ENCODE measurements around the gene PBX4. TPM values are rescaled to one million over a fixed set of nuclear protein-coding genes. Genes with fewer than 3 reads are reported as not detected.

PBX4 gene
- total RNA-seq, 1 donor from 2014 or later: not detected

DNA sequence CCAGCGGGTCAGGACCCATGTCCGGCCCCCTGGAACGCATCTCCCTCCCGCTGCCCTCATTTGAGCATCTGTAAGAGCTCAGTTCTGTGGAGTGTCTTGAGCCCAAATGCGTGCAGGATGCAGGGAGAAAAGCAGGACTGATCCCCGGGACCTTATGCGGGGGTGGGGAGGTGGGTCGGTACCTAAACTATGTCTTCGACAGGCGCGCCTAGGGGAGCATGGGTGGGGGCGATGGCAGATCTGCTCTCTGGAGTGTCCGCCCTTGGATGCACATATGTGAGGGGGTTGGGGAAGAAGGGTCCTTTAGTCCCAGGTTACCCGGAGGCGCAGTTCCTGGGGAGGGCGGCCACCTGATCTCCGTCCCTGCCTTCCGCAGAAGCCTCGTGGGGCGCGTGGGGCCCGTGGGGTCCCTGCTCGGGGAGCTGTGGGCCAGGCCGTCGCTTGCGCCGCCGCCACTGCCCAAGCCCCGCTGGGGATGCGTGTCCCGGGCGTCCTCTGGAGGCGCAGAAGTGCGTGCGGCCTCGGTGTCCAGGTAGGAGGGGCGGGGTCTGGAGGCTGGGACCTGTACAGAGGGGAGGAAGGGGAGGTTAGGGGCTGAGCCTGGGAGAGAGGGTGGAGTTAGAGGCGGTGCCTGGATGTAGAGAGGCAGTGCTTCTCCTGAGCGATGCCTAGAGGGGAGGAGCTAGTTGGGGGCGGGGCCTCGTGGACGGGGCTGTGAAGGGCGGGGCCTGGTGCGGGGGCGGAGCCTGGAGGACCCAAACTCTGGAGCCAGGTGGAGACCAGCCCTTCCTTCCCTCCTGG is 77.6 kb downstream of the PBX4 start:
- peak; percentile 20 to 38 for DNase-seq (ENCODE audit: low read depth in 2 of 2)

DNA sequence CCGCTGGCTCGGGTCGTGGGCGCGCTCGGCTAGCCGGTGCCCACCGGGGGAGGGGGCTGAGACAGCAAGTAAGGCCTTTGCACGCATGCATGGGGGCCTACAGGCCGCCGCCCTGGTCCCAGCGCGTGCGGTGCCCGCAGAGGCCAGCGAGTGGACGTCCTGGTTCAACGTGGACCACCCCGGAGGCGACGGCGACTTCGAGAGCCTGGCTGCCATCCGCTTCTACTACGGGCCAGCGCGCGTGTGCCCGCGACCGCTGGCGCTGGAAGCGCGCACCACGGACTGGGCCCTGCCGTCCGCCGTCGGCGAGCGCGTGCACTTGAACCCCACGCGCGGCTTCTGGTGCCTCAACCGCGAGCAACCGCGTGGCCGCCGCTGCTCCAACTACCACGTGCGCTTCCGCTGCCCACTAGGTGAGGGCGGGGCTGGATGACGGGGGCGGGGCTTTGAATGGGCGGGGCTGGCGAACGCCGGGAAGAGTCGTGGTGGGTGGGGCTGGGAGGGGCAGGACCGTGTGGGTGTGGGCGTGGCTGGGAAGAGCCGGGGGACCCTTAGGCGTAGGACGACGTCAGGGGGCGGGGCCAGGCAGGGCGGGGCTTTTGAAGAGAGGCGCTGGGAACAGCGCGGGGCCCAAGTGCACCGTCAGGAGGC is 78.3 kb downstream of the PBX4 start:
- DNase-seq (ENCODE audit: low read depth in 2 of 2): peak; percentile 29 to 37

DNA sequence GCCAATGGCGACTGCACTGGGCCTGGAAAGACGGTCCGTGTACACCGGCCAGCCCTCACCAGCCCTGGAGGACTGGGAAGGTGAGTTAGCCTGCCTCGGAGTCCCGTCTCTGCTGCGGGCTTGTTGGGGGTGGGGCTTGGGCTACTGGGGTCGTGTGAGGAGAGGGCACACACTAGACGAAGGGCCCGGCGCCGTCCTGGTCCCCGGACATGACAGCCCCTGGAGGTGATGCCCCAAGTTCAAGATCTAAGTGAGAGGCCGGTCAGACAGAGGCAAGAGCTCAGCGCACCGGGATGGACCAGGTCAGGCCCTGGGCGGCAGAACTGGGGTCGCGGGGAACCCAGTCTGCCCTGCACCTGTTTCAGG is 78.8 kb downstream of the PBX4 start:
- no peak for DNase-seq (ENCODE audit: low read depth in 2 of 2)

DNA sequence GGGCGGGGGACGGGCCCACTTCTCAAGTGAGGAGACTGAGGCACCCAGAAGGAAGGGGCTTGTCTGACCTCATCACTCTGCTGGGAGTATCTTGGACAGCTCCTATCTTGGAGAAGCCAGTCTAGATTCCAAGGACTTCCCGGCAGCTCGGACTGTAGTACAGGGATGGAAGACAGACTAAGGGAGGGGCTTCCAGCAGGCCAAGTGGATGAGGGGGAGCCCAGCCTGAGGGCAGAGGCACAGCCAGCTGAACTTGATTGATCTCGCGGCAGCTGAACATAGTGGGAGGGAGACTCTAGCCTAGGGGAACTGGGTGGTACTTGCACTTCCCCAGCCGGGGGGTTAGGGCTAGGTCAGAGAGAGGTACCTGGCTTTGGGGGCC is 79.7 kb downstream of the PBX4 start:
- no peak for DNase-seq (ENCODE audit: low read depth in 2 of 2)

DNA sequence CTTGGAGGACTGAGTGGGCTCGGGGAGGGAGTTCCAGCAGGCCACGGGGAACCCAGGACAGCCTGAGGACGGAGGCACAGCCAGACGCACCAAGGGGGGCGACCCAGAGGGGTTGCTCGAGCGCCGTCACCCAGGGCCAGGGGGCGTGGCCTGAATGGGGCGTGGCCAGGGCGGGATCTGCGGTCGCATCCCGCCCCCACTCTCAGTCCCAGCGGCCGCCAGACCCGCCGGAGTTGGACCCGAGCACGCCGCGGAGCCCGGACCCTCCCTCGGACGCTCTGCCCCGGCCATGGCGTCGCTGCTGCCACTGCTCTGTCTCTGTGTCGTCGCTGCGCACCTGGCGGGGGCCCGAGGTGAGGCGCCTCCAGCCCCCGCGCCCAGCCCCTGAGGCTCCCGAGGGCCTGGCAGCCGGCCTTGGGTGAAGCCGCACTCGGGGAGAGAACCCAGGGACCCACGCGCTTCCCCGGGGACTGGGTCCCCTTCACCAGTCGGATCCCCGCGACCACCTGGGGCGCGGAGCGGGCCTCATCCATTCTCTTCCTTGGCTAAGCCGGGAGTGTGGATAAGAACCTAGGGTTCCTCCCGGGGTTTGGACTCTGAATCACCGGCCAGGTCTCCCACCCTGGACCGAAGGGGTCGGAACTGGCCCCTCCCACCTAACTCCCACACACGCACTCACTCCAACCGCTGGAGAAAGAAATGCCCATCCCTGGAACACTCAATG is 80.3 kb downstream of the PBX4 start, which contains the start of gene CILP2:
Gene CILP2, plus strand, starts transcription at position 205 of the 724 bp plus-strand sequence. Its CDS starts 85 bp downstream, at position 290.
- no peak for DNase-seq (ENCODE audit: low read depth in 2 of 2)

DNA sequence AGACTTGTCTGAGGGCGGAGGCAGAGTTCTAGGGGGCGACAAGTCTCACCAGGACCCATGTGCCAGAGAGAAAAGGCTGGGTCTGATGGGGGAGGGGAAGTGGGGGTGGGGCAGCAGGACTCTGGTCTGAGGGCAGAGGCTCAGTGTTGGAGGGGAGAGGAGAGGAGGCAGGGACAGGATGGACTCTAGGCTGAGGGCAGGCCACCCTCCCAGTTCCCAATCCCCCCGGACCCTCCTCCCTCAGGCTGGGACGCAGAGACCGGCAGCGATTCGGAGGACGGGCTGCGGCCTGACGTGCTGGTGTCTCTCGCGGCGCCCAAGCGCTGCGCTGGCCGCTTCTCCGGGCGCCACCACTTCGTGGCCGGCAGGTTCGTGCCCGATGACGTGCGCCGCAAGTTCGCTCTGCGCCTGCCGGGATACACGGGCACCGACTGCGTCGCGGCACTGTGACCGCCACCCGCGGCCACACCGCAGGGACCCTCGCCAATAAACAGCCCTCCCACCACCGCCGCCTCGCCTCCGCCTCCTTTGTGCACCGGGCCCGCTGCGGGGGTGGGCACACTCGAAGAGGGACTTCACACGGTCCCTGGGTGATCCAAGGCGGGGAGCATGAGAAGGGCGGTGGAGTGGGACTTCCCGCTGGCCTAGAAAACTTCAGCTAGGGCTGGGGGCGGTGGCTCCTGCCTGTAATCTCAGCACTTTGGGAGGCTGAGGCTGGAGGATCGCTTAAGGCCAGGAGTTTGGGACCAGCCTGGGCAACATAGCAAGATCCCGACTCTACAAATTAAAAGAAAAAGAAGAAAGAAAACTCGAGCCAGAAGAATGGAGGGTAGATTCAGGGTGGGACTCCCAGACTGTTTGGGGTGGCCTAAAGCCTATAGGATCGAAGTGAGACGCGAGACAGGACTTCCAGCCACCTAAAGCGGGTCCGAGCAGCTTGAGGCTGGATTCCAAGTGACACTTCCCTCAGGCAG is 81.1 kb downstream of the PBX4 start:
- DNase-seq (ENCODE audit: low read depth in 2 of 2): peak in 1 of 2 donors; percentile 36

DNA sequence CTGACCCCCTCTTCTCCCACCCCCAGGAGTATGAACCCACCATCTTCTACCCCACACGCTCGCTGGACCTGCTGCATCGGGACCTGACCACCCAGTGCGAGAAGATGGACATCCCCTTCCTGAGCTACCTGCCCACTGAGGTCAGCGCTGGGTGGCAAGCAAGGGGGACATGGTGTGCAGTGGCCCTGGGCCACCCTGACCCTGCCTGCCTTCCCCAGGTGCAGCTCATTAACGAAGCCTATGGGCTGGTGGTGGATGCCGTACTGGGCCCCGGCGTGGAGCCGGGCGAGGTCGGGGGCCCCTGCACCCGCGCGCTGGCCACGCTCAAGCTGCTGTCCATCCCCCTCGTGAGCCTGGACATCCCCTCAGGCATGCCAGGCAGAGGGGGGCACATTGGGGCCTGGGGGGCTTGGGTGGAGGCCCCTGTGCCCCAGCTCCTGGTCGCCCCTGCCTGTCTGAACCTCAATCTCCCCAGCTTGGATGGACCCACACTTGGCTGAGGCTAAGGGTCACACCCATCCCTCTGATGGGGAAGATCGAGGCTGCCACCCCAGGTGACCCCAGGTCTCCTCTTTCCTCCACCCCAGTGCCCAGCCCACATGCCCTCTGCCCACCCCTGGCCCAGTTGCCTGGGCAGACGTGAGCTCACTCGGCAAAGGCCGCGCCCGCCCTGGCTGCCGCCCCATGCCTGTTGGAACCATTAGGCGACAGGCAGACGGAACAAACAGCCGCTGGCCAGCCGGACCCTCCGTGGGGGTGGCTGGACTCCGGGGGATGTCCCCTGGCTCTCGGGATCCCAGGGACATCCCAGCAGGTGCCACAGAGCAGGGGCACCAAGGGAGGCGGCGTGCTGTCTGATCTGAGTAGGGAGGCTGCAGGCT is 82.9 kb downstream of the PBX4 start:
- no peak for DNase-seq (ENCODE audit: low read depth in 2 of 2)

DNA sequence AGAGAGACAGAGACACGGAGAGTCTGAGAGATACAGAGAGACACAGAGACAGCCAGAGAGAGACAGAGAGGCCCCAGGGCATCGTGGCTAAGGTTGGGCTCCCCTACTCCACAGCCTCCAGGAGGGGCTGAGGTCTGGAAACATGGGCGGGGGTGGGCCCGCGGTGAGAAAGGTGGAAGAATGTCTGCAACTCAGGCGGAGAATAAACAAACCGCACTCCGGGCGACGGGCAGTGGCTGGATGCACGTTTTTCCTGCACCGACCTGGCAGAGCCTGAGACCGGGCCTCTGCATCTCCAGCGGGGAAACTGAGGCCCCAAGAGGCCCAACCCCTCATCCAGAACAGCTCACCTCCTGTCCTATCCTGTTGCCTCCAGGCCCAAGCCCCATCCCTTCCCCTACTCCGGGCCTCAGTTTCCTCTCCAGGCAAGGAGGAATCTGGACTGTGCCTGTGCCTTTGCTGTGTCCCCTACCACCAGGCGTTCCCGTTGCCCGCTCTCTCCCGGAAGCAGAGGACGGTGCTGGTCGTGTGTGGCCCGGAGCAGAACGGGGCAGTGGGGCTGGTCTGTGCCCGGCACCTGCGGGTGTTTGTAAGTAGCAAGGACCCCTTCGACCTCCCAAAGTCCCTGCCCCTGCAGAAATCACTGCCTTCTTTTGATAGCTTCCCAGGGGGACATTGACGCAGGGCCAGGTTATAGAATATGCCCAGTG is 83.8 kb downstream of the PBX4 start:
- DNase-seq (ENCODE audit: low read depth in 2 of 2): no peak

DNA sequence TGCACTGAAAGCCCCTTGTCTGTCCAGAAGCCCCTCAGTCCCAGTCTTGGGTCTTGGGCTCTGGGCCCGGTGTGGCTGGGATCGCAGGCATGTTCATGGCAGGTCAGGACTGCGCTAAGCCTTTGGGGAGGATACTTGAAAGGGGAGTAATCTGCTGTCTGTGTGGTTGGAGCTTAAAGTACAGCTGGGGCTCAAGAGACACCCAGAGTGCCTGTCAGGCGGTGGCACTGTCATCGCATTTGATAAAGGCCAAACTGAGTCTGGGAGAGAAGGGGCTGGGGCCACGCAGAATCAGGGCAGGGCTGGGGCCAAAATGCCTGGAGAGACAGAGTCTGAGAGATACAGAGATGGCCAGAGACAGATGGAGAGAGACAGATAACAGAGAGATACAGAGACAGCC is 84.6 kb downstream of the PBX4 start:
- no peak for DNase-seq (ENCODE audit: low read depth in 2 of 2)

DNA sequence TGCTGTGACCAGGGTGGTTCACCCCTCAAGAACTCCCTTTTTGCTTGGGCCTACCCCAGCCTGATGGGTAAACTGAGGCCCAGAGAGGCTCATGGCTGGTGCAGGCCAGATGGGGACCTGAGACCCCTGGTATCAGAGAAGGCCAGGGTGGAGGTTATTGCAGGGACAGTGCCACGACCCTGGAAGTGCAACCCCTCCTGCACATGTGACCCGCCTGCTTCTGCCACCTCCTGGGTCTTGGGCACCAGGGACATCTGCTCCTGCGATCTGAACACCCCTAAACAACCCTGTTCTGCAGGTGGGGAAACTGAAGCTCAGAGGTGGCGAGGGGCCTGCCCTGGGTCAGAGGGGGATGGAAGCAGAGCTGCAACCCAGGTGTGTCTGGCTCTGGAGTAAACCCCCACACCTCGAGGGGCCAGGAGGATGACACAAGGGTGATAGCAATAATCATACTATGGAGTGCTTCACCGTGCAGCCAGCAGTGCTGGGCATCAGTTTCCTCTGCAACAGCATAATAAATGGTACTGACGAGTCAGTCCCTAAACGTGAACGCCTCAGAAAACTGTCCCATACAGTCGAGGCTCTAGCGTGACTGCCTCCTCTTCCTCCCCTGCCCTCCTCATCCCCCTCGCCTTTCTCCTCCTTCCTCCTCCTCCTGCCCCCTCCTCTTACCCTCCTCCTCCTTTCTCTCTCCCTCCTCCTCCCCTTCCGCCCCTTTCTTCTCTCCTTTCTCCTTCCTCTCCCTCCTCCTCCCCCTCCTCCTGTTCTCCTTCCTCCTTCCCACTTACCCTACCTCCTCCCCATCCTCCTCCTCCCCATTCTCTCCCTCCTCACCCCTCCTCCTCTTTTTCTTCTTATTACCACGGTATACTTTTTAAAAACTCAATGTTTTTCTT is 85.4 kb downstream of the PBX4 start:
- DNase-seq (ENCODE audit: low read depth in 2 of 2): no peak

DNA sequence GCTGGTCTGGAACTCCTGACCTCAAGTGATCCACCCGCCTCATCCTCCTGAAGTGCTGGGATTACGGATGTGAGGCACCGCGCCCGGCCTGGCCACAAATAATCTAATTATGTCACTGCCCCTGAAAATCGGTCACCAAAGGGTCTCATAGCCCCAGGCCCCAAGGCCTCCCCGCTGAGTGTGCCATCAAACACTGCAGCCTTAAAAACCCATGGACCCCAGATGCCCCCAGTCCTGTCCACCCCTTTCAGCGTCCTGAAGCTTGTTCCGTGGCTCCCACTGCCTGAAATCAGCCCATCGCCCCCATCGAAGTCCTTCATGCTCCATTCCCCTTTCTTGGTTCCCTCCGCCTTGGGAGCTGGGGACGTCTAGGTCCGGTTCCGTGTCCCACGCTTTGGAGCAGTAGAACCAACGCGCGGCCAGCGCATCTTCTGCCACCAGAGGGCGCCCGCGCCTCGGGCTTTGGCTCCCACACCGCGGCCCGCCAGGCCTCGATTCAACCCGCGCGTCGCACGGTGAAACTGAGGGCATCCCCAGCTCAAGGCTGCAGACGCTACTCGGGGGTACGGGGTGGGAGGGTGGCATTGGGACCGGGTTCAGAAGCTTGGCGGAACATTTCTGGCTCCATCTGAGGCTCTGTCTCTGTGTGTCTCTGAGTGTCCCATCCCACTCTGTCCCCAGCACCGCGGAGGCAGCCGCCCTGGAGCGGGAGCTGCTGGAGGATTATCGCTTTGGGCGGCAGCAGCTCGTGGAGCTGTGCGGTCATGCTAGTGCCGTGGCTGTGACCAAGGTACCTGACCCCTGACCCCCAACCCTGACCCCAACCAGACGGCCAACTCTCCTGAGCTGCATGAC is 86.3 kb downstream of the PBX4 start:
- peak; percentile 58 to 74 for DNase-seq (ENCODE audit: low read depth in 2 of 2)

DNA sequence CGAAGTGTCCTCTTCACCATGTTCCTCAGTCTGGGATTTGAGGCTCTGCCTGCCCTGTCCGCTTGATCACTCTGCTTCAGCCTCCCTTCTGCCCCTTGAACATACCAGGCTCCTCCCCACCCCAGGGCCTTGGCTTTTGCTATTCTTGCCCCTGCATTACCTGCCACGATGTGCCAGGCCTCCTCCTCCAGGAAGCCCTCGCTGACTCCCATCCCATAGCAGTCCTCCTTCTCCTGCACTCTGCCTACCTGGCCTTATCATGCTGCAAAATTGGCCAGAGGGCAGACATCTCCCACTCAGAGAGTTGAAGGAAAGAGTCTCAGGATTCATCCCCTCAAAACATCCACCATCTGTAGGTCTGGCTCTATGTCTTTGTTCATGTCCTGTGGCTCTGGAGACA is 87.6 kb downstream of the PBX4 start:
- no peak for DNase-seq (ENCODE audit: low read depth in 2 of 2)

DNA sequence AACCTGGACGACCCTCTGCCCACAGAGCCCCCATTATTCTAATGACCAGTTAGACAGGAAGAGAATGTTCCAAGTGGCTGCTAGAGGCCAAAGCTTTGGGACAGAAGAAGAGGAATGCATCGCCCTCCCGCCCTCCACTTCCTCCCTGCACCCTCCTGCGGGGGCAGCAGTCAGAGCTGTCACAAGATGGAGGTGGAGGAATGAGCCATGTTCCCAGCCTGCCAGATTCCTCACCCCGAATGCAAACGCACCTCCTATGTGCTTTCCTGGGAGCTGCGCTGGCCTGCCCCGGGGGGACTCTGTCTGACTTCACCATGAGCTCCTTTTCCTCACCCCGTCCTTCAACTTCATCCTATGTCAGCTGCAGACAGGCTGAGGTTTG is 88.1 kb downstream of the PBX4 start:
- DNase-seq (ENCODE audit: low read depth in 2 of 2): no peak

DNA sequence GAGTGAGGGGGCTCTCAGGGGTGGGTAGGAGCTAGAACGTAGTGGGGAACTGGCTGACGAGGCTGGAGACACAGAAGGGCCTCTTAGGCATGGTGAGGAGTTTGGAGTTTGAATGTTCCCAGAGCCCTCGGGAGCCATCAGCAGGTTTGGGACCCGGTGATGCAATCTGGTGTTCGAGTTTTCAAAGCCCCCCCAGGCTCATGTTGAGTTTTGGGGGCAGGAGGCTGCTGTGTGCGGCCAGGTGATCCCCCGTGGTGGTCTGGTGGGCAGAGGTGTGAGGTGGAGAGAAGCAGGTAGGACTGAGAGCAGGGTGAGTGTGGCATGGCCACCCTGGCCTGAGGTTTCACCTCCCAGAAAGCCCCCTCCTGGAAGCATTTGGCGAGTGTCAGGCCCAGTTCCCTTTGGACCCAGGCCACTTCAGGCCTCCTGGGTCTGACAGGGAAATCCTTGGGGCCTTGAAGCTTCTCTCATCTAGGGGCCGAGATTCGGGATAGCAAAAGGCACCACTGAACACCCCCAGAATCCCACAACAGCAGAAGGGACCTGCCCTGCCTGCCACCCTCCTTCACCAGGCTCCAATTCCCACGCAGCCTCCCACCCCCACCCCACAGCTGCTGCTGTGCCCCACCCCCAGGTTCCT is 88.6 kb downstream of the PBX4 start:
- no peak for DNase-seq (ENCODE audit: low read depth in 2 of 2)

DNA sequence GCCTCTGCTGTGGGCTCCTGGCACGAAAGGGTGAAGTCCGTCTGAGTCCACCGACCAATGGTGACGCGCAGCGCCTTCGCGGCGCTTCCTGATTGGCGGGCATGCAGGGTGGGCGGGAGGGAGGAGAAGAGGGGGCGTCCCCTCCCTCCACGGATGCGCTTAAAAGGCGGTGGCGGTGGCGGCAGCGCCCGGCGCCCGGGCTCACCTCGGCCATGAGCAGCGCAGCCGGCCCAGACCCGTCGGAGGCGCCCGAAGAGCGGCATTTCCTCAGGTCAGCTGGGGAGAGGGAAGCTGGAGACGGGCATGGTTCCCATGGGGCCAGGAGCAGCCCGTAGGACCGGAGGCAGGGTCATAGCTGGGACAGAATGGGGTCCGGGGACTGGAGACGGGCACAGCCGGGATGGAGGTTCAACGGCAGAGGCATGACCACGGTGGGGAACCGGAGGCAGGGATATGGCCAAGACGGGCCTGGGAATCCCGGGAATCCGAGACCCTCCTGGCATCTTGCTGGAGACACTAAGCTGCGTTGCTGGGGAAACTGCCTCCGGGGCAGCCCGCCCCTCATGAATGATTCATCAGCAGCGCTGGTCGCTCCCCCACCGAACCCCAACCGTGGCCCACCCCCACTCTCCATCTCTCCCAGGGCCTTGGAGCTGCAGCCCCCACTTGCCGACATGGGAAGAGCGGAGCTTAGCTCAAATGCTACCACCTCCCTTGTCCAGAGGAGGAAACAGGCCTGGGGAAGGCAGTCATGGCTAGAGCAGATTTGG is 89.6 kb downstream of the PBX4 start, which contains the start of gene YJEFN3:
Gene YJEFN3, plus strand, starts transcription at position 191 of the 770 bp plus-strand sequence. Its CDS starts 22 bp downstream, at position 213.
- peak; percentile 41 to 70 for DNase-seq (ENCODE audit: low read depth in 2 of 2)

Measured in lung microvascular endothelial cell (primary cell).